Stimulated activated CD8-positive, alpha-beta memory T cell treated with anti-CD3 and anti-CD28 coated beads, Interleukin-7, amount 100 ng/mL, for 1 hour (primary cell): ENCODE data around the gene PCSK7.
A peak's percentile ranks its signal among the peaks of the same experiment; 100 is the strongest.
"Not testable (repeated sequence)": the region's sequence is repeated elsewhere in the genome, so short reads cannot be mapped to it uniquely, and the experiment has no call there.

Source experiments
- DNase-seq, 2 donors: peaks; one replicate each; pipeline ENCODE4 v3.0.0-alpha.2; 2020; ENCODE audit warnings: low read depth in 2 of 2

The PCSK7 gene, protein sequence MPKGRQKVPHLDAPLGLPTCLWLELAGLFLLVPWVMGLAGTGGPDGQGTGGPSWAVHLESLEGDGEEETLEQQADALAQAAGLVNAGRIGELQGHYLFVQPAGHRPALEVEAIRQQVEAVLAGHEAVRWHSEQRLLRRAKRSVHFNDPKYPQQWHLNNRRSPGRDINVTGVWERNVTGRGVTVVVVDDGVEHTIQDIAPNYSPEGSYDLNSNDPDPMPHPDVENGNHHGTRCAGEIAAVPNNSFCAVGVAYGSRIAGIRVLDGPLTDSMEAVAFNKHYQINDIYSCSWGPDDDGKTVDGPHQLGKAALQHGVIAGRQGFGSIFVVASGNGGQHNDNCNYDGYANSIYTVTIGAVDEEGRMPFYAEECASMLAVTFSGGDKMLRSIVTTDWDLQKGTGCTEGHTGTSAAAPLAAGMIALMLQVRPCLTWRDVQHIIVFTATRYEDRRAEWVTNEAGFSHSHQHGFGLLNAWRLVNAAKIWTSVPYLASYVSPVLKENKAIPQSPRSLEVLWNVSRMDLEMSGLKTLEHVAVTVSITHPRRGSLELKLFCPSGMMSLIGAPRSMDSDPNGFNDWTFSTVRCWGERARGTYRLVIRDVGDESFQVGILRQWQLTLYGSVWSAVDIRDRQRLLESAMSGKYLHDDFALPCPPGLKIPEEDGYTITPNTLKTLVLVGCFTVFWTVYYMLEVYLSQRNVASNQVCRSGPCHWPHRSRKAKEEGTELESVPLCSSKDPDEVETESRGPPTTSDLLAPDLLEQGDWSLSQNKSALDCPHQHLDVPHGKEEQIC

GRCh38 chr11:117231842-117232091 lies at the start of gene PCSK7:
Gene PCSK7 (minus strand): TSS chr11:117232073. CDS start chr11:117229844, 2,229 bp downstream.
- DNase-seq, result peak in 1 of 2 donors; percentile 31

DNA sequence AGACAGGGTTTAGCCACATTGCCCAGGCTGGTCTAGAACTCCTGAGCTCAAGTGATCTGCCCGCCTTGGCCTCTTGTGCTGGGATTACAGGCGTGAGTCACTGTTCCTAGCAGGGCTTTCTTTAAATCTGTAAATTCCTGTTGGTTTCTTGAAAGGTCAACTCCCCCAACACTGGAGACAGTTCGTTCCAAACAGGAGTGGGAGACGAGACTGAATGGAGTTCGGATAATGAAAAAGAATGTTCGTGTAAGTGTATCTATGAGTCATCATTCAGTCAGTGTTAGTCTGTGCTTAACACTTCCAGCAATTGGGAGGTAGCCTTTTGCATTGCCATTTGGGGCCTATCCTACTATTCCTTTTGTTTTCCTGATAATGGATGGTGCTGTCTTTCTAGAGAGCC lies 49.3 kb upstream of the PCSK7 start:
- no peak for DNase-seq

DNA sequence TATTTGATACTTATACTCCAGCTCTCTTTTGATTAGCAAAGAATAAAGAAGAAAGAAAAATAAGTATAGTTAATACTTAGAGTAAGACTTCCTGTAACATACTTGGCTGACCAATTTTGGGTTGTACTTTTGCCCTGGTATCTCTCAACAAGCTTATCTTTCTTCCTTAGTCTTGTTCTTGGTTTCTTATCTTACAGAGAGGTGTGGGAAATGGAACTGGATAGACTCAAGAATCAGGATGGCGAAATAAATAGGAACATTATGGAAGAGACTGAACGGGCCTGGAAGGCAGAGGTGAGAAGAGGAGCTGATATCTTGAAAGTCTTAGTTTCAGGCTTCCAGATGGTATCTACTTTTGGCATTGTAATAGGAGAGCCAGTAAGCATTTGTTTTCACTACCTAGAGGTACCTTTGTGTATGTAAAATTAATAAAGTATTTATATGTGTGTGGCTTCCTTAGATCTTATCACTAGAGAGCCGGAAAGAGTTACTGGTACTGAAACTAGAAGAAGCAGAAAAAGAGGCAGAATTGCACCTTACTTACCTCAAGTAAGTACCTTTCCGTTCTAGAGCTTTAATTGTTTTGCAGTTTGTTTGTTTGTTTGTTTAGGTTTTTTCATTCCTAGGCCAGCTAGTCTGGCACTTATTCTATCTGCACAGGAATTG lies 48.0 kb upstream of the PCSK7 start:
- no peak for DNase-seq

GRCh38 chr11:117278347-117278746 lies 46.5 kb upstream of the PCSK7 start:
- no peak for DNase-seq

GRCh38 chr11:117273550-117274289 lies 41.8 kb upstream of the PCSK7 start:
- no peak for DNase-seq

- not testable (repeated sequence) for DNase-seq
Measured at GRCh38 chr11:117272175-117272574, 40.3 kb upstream of the PCSK7 start.

GRCh38 chr11:117271208-117271607 lies 39.3 kb upstream of the PCSK7 start:
- no peak for DNase-seq

- DNase-seq, result no peak
Measured at GRCh38 chr11:117269856-117270255, 38.0 kb upstream of the PCSK7 start.

DNA sequence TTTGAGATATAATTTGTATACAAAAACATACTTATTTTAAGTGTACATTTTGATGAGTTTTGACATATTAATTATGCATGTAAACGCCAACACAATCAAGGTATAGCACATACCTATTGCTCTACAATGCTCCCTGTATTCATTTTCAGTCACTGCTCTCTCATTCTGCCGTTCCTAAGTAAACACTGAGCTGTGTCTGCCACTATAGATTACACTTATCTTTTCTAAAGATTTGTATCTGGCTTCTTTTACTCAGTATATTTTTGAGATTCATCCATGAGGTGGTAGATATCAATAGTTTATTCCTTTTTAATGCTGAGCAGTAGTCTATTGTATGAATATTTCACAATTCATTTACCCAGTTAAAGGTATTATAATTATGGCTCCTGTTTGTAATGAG lies 33.9 kb upstream of the PCSK7 start:
- DNase-seq, result no peak

DNA sequence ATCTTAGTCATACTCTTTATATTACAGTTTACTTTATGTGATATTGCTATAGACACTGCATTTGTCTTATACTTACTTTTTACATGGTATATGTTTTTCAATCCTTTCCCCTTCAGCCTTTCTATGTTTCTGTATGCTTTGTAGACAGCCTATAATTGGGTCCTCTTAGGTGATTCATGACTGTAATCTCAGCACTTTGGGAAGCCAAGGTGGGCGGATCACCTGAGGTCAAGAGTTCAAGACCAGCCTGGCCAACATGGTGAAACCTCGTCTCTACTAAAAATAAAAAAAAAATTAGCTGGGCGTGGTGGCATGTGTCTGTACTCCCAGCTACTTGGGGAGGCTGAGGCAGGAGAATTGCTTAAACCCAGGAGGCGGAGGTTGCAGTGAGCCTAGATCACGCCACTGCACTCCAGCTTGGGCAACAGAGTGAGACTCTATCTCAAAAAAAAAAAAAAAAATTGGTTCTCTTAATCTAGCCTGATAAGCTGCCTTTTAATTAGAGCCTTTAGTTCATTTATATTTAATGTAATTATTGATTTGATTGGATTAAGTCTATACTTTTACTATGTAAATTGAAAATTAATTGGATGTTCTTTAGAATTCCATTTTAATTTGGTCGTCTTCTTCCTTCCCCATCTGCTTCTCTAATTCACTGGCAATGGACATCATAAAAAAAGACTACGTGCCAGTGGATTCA lies 32.9 kb upstream of the PCSK7 start:
- not testable (repeated sequence) for DNase-seq

DNA sequence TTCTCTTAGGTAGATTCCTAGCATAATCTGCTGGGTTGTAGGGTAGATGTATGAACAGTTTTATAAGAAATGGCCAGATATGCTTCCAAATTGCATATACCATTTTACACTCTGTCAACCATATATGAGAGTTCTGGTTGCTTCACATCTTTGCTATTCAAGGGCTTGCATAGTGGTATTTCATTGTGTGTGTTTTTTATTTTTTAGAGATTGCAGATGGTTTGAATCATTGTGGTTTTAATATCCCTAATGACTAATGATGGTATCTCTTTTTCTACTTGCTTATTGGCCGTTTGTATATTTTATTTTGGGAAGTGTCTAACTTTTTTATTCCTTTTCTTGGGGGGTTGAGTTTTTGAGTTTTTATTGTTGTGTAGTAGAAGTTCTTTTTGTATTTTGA lies 27.5 kb upstream of the PCSK7 start:
- DNase-seq, result no peak

DNA sequence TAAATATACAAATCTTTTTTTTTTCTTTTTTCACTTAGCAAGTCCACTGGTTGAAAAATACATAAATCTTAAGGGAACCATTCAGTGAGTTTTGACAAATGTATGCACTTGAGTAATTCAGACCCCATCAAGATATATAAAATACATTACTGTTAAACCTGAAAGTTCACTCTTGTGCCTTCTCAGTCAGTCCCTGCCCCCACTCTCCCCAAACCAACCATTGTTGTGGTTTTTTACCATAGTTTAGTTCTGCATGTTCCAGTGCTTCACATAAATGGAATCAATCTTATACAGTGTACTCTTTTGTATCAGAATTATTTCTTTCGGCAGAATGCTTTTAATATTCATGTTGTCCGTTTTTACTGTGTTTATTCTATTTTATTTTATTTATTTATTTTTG lies 26.7 kb upstream of the PCSK7 start:
- no peak for DNase-seq

GRCh38 chr11:117256573-117256972 lies 24.7 kb upstream of the PCSK7 start:
- no peak for DNase-seq

DNA sequence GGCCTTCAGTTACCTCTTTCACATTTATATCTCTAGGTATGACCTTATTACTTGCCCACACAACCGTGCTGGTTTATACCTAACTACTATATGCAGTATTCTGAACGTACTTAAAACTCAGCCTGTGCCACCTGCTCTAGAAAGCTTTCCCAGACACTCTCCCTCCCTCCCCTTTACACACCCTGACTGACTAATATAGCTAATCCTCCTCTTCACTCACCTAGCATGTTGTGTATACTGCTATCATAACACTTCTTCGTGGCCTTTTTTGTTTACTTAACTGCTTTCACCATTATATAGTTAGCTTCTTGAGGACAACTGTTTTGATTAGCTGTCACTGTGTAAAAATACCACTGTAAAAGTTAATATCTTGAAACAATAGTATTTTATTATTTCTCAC lies 24.1 kb upstream of the PCSK7 start:
- no peak for DNase-seq

DNA sequence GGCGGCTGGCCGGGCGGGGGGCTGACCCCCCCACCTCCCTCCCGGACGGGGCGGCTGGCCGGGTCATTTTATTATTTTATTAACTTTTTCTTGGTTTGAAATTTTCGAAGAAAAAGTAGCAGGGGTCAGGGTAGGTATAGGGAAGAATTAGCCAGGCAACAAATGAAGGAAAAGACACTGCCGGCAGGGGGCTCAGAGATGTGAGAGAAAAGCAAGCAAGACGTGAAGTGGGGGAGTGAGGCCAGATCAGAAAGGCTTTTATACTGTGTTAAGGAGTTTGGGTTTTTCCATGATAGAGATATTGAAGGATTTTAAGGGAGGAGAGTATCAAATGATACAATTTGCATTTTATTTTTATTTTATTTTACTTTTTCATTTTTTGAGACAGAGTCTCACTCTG lies 19.6 kb upstream of the PCSK7 start:
- no peak for DNase-seq

GRCh38 chr11:117249571-117249970 lies 17.7 kb upstream of the PCSK7 start:
- DNase-seq, result no peak

- no peak for DNase-seq
Measured at GRCh38 chr11:117248341-117248740, 16.5 kb upstream of the PCSK7 start.

GRCh38 chr11:117239295-117239694 lies 7.4 kb upstream of the PCSK7 start:
- DNase-seq, result no peak

- DNase-seq, result no peak
Measured at GRCh38 chr11:117238221-117238620, 6.3 kb upstream of the PCSK7 start.

DNA sequence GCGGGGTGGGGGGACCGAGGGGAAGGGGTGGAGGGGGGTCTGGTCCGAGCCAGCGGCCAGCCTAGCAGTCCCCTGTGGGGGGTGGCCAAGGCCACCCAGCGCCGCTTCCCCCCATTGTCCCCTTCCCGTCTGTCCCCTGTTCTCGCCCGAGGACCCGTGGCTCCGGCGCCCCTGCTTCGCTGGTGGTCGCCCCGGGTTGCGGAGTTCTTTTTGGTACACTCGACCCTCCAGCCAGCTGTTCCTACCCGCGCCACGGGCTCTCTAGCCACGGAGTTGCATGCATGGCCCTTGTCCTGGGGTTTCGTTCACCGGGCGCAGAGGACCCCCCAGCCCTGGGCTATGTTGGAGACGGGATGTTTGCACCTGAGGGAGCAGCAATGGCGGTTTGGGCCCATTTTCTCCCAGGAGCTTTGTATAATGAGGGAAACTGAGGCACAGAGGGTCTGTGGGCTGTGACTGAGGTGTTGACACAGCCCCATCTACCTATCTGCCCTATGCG lies 1.1 kb upstream of the PCSK7 start:
- DNase-seq, result no peak
